Measurements from ENCODE around the gene HS1BP3. TPM values are rescaled to one million over a fixed set of nuclear protein-coding genes. Genes with fewer than 3 reads are reported as not detected.

The HS1BP3 gene
- total and polyA plus RNA-seq, 2 of the 13 experiments (the other 11 are each of a cell fraction or from before 2014, with no cell fraction given): 15.2 to 22.0 TPM

- TF ChIP-seq ZNF687 (CRISPR knock-in tag; IDR thresholded peaks at IDR 0.05) (peak; percentile 65), ARID5B (CRISPR knock-in tag; IDR thresholded peaks at IDR 0.05) (no peak), ARHGAP35 (CRISPR knock-in tag; IDR thresholded peaks at IDR 0.05; ENCODE audit: borderline replicate concordance) (0 out of 2 replicates have a peak, but pooled peaks have one; percentile 39), ZNF280B (CRISPR knock-in tag; IDR thresholded peaks at IDR 0.05; ENCODE audit: borderline replicate concordance) (0 out of 2 replicates have a peak, but pooled peaks have one; percentile 7), ZNF839 (CRISPR knock-in tag; IDR thresholded peaks at IDR 0.05; ENCODE audit: borderline replicate concordance) (no peak)
These were observed 79.2 kb downstream of the HS1BP3 start (continued) for GRCh38 chr2:20571644-20572215.

Measured in HepG2 (cell line).